PFSK-1 (cell line): Measurements from ENCODE around the gene ZNF740.

Experiments
- FOXP2 ChIP-seq: optimal IDR thresholded peaks from 2 replicates; pipeline ENCODE3; 2011; ENCODE audit warnings: borderline replicate concordance, control low read depth, inconsistent platforms; ENCODE audit not compliant: insufficient read depth; ENCODE audit errors: extremely low read length, extremely low read depth
- POLR2AphosphoS5 ChIP-seq: IDR thresholded peaks from 2 replicates; pipeline ENCODE4 v1.6.1; 2012; ENCODE audit warnings: low read depth, mild to moderate bottlenecking, control low read depth, low read length, moderate library complexity
- REST ChIP-seq, 2 experiments: IDR thresholded peaks; 2 replicates each; pipeline versions ENCODE4 v1.6.1 to v1.8.0; 2011 to 2012; ENCODE audit warnings: low read depth in 2 of 2, low read length in 2 of 2, control low read depth in 1 of 2, inconsistent platforms in 1 of 2, mild to moderate bottlenecking in 1 of 2, moderate library complexity in 1 of 2; ENCODE audit not compliant: insufficient read depth in 1 of 2
- SIN3A ChIP-seq: IDR thresholded peaks from 2 replicates; pipeline ENCODE4 v1.6.1; 2012; ENCODE audit warnings: mild to moderate bottlenecking, low read length, moderate library complexity, borderline replicate concordance; ENCODE audit not compliant: insufficient read depth
- TAF1 ChIP-seq: IDR thresholded peaks from 2 replicates; pipeline ENCODE4 v1.6.1; 2012; ENCODE audit warnings: low read length, control low read depth, borderline replicate concordance; ENCODE audit not compliant: insufficient read depth

The ZNF740 gene

GRCh38 chr12:53214687-53215455, 34.3 kb downstream of the ZNF740 start:
- TF ChIP-seq REST (IDR thresholded peaks at IDR 0.05; ENCODE audit: insufficient read depth in 1 of 2, low read depth in 2 of 2, low read length in 2 of 2) = no peak
- no peak for TF ChIP-seq TAF1
- TF ChIP-seq FOXP2 = no peak
- no peak for TF ChIP-seq POLR2AphosphoS5
- TF ChIP-seq SIN3A = no peak

GRCh38 chr12:53215497-53215896, 35.0 kb downstream of the ZNF740 start:
- no peak for TF ChIP-seq POLR2AphosphoS5
- TF ChIP-seq REST (IDR thresholded peaks at IDR 0.05; ENCODE audit: insufficient read depth in 1 of 2, low read depth in 2 of 2, low read length in 2 of 2) = no peak
- no peak for TF ChIP-seq FOXP2

- TF ChIP-seq TAF1 (no peak), FOXP2 (no peak), POLR2AphosphoS5 (no peak), SIN3A (no peak), REST (IDR thresholded peaks at IDR 0.05; ENCODE audit: insufficient read depth in 1 of 2, low read depth in 2 of 2, low read length in 2 of 2) (no peak)
Observed at GRCh38 chr12:53217051-53217930, 36.8 kb downstream of the ZNF740 start.

GRCh38 chr12:53217931-53218307, 37.4 kb downstream of the ZNF740 start:
- TF ChIP-seq POLR2AphosphoS5 (no peak), SIN3A (no peak), FOXP2 (no peak), REST (IDR thresholded peaks at IDR 0.05; ENCODE audit: insufficient read depth in 1 of 2, low read depth in 2 of 2, low read length in 2 of 2) (no peak), TAF1 (no peak)
